WI38 (cell line): Measurements from ENCODE around the gene C19orf33.

Experiments used
- H3K4me3 ChIP-seq: 2 replicates; pipeline ENCODE4 v1.5.1; 2011; ENCODE audit warnings: low read depth, mild to moderate bottlenecking, control low read depth, low read length
- TF ChIP-seq, protein P1 (sequence below): IDR thresholded peaks from 2 replicates; pipeline ENCODE4 v1.5.1; 2012; ENCODE audit warnings: low read depth, mild to moderate bottlenecking, control low read depth, low read length

The C19orf33 gene

DNA sequence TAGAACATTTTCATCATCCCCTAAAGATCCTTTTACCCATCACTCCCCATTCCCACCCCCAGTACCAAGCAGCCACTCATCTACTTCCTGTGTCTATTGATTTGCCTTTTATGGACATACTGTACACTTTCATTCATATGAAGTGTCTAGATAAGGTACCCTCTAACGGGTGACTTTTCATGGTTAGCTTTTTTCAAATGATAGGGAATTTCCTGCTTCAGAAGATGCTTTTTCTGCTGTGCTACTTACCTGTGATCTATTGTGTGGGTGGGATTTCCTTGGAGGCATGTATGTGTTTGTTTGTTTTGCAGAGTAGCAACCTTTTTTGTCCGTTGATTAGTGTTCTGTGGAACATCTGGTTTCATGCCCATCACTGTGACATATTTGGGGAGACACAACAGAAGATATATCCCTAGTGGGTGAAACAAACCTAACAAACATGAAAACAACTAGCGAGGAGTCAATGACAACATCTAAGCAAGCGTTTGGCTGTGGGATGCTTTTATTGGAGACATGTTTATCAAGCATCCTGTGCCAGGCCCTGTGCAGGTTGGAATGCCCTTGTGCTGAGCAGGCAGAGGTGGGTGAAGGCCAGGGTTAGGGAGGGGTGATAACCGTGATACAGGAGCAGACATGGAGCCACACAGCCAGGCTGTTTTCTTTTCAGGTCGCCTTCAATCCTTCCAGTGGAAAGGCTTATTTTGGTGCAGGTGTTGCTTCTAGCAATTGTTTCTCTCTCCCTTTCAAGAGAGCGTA is 22.1 kb upstream of the C19orf33 start:
- TF ChIP-seq, protein P1, sequence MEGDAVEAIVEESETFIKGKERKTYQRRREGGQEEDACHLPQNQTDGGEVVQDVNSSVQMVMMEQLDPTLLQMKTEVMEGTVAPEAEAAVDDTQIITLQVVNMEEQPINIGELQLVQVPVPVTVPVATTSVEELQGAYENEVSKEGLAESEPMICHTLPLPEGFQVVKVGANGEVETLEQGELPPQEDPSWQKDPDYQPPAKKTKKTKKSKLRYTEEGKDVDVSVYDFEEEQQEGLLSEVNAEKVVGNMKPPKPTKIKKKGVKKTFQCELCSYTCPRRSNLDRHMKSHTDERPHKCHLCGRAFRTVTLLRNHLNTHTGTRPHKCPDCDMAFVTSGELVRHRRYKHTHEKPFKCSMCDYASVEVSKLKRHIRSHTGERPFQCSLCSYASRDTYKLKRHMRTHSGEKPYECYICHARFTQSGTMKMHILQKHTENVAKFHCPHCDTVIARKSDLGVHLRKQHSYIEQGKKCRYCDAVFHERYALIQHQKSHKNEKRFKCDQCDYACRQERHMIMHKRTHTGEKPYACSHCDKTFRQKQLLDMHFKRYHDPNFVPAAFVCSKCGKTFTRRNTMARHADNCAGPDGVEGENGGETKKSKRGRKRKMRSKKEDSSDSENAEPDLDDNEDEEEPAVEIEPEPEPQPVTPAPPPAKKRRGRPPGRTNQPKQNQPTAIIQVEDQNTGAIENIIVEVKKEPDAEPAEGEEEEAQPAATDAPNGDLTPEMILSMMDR: no peak
- H3K4me3 ChIP-seq: no peak overlapping the region

DNA sequence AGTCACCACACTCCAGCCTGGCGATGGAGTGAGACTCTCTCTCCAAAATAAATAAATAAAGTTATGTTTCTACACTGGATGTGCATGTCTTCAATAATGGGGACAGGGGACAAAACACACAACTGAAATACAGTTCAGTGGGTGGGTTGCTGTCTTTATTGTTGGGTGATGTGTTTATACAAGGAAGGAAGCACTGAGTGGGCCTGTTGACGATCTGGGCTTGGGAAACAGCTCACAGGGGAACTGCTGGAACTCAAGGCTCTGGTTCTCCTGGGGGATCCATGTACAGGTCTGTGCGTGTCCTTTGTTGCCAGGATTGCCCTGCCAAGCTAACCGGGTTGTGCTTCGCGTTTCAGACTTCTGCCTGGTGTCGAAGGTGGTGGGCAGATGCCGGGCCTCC is 20.8 kb upstream of the C19orf33 start:
- H3K4me3 ChIP-seq: no peak overlapping the region
- TF ChIP-seq, protein P1: no peak

DNA sequence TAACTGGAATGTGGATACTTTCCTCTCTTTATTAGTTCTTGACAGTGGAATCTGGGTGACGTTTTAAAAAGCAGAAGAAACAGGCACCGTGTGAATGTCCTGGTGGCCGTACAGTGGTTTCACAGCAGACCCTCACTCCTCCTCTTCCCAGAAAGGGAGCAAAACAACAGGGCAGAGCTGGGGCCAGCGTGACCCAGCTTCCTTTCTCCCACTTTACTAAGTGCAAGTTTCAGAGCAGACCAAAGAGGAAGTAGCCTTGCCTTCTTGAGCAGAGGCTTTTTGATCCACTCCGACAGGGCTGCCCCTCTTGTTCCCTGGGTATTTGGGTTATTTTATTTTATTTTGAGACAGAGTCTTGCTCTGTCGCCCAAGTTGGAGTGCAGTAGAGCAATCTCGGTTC is 19.6 kb upstream of the C19orf33 start:
- TF ChIP-seq, protein P1: no peak
- no peak overlapping the region for H3K4me3 ChIP-seq

DNA sequence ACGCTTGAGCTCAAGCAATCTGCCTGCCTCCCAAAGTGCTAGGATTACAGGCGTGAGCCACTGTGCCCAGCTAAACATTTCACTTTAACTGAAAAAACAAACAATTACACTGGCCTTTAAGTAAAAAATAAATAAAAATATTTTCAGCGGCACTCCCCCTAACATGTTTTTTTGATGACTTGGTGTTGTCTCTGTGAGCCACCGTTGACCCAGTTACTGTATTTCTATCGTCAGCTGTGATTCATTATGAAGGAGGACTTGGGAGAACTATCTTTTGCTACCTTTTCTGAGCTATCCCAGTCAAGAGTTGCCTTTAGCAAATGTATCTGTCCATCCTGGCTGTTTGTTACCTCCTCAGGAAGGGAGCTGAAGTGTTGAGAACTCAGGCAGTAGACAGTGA is 18.5 kb upstream of the C19orf33 start:
- no peak overlapping the region for H3K4me3 ChIP-seq
- TF ChIP-seq, protein P1: no peak

DNA sequence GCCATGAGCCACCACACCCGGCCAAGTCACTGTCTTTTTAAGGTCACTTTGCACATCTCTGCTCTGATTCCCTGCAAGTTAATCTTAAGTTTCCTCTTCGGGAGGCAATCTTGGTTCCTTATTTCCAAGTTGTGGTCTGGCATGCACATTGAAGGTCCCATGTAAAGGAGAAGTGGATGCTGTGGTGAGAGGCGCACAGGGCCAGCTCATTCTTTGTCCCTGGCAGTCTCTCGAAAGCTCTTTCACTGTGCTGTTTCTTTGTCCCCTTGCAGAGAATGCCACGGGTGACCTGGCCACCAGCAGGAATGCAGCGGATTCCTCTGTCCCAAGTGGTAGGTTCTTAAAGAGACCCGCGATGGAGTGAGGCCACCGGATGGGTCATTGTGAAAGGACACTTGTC is 16.4 kb upstream of the C19orf33 start:
- TF ChIP-seq, protein P1: no peak
- no peak overlapping the region for H3K4me3 ChIP-seq

DNA sequence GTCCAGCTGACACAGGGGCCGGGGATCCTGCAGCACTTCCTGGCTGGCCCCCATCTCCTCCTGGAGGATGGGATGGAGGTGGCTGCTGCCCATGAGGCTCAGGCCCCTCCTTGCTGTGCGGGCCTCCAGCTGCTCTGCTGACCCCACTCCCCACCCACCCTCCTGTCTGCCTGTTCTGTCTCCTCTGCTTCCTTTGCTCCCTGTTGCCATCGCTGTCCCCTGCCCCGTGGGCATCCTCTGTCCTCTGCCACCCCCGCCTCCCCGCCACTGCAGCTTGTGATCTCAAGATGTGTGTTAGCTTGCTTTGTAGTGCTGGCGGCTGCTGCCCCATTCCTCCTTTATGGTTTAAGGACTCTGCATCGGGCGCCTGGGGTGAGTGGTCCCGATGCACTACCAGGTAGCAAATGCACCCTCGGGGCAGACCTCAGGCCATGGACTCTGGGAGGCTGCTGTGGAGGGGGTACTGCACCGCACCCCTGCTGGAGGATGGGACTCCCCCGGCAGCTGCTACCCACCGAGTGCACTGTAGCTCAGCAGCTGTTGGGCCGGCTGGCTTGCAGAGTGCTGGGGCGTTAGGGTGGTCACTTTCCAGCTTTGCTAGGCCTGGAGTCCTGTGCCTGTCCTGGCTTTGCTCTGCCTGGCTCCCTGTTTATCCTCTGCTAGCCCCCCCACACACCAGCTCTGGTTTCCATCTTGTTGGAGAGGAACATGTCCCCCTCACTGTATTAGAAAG is 15.8 kb upstream of the C19orf33 start:
- TF ChIP-seq, protein P1: no peak
- H3K4me3 ChIP-seq: no peak overlapping the region

DNA sequence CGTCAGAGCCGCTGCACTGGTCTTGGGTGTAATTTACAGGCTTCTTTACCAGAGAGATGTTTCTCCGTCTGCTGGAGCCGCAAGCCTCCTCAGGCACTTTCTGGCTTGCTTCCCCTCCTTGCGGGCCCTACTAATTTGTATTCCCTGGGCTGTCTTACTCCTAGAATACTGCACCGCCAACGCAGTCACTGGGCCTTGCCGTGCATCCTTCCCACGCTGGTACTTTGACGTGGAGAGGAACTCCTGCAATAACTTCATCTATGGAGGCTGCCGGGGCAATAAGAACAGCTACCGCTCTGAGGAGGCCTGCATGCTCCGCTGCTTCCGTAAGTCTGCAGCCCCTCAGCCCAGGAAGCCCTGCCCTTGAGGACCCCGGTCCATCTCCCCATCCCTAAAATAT is 14.1 kb upstream of the C19orf33 start:
- no peak overlapping the region for H3K4me3 ChIP-seq
- TF ChIP-seq, protein P1: no peak
